IMR-90 (cell line): ENCODE measurements around the gene MRGPRE. TPM values are rescaled to one million over a fixed set of nuclear protein-coding genes. Genes with fewer than 3 reads are reported as not detected.

Source experiments
- ATAC-seq: fragments of 200-7000 bp; cut with Tn5 transposase; 2 replicates; pipeline ENCODE4 v1.9.1; 2020; ENCODE audit warnings: low read depth, mild to moderate bottlenecking, moderate library complexity
- BruUV-seq: library from RNA; stranded (reverse); fragments of 400-500 nt; replicated peaks from 2 replicates; lab custom pipeline; 2021; lab: Mats Ljungman, UMichigan
- CTCF ChIA-PET: fragments of 300-600 bp; formaldehyde crosslinking; extraction: SDS; loops from one replicate; lab custom pipeline; 2021; ENCODE audit warnings: antibody characterized with exemption; lab: Yijun Ruan, JAX
- POLR2A ChIA-PET: fragments of 300-600 bp; sonication (Branson Sonifier 250); formaldehyde crosslinking; loops from one replicate; lab custom pipeline; 2022; ENCODE audit warnings: antibody characterized with exemption; ENCODE audit not compliant: unreplicated experiment; lab: Charles Lee
- DNase-seq: peaks from one replicate; pipeline ENCODE4 v3.0.0; 2013
- H2AFZ ChIP-seq: replicated peaks from 2 replicates; pipeline ENCODE3; 2013; ENCODE audit warnings: low read length, mild to moderate bottlenecking; ENCODE audit not compliant: poor library complexity
- H2AK5ac ChIP-seq: 2 replicates; pipeline ENCODE4 v1.6.1; 2013; ENCODE audit warnings: low read depth, low read length, inconsistent platforms
- H2AK9ac ChIP-seq: replicated peaks from 2 replicates; pipeline ENCODE3; 2013; ENCODE audit warnings: mild to moderate bottlenecking, low read depth, low read length, moderate library complexity; ENCODE audit not compliant: poor library complexity
- H2BK120ac ChIP-seq: 2 replicates; pipeline ENCODE4 v1.6.1; 2013; ENCODE audit warnings: low read depth, low read length, inconsistent platforms
- H2BK15ac ChIP-seq: 3 replicates; pipeline ENCODE4 v1.6.1; 2013; ENCODE audit warnings: low read depth, low read length, inconsistent platforms
- H2BK20ac ChIP-seq: 2 replicates; pipeline ENCODE4 v1.6.1; 2013; ENCODE audit warnings: low read depth, mild to moderate bottlenecking, inconsistent platforms, low read length, moderate library complexity
- H2BK5ac ChIP-seq: 2 replicates; pipeline ENCODE4 v1.6.1; 2013; ENCODE audit warnings: mild to moderate bottlenecking, low read depth, low read length, inconsistent platforms; ENCODE audit not compliant: poor library complexity, severe bottlenecking
- H3K14ac ChIP-seq: replicated peaks from 2 replicates; pipeline ENCODE4 v1.6.1; 2013; ENCODE audit warnings: low read depth, low read length, inconsistent platforms
- H3K18ac ChIP-seq: 2 replicates; pipeline ENCODE4 v1.6.1; 2013; ENCODE audit warnings: low read depth, low read length, control low read depth
- H3K23ac ChIP-seq: 2 replicates; pipeline ENCODE4 v1.6.1; 2013; ENCODE audit warnings: low read depth, low read length, inconsistent platforms
- H3K27ac ChIP-seq: 2 replicates; pipeline ENCODE4 v1.5.1; 2013; ENCODE audit warnings: mild to moderate bottlenecking, control low read depth, low read length; ENCODE audit not compliant: insufficient read depth
- H3K27me3 ChIP-seq: 2 replicates; pipeline ENCODE4 v1.6.1; 2013; ENCODE audit warnings: low read length; ENCODE audit not compliant: control insufficient read depth, insufficient read depth
- H3K36me3 ChIP-seq: 2 replicates; pipeline ENCODE4 v1.6.1; 2013; ENCODE audit warnings: low read length, mixed read lengths; ENCODE audit not compliant: control insufficient read depth, insufficient read depth
- H3K4ac ChIP-seq: 2 replicates; pipeline ENCODE4 v1.6.1; 2013; ENCODE audit warnings: low read depth, low read length, inconsistent platforms
- H3K4me1 ChIP-seq: 2 replicates; pipeline ENCODE4 v1.6.1; 2013; ENCODE audit warnings: low read length, mixed read lengths; ENCODE audit not compliant: control insufficient read depth, insufficient read depth
- H3K4me2 ChIP-seq: 2 replicates; pipeline ENCODE4 v1.6.1; 2013; ENCODE audit warnings: low read depth, mild to moderate bottlenecking, control low read depth, low read length, moderate library complexity
- H3K4me3 ChIP-seq: 2 replicates; pipeline ENCODE4 v1.5.1; 2013; ENCODE audit warnings: low read depth, mild to moderate bottlenecking, control low read depth, low read length, moderate library complexity; ENCODE audit not compliant: insufficient read depth
- H3K56ac ChIP-seq: 2 replicates; pipeline ENCODE4 v1.6.1; 2013; ENCODE audit warnings: low read length, inconsistent platforms; ENCODE audit not compliant: insufficient read depth; ENCODE audit errors: extremely low read depth
- H3K79me1 ChIP-seq, 2 experiments: 2 replicates each; pipeline ENCODE4 v1.6.1; 2013; ENCODE audit warnings: low read length in 2 of 2, inconsistent platforms in 1 of 2, low read depth in 1 of 2
- H3K9ac ChIP-seq: 2 replicates; pipeline ENCODE4 v1.6.1; 2013; ENCODE audit warnings: low read depth, low read length, control low read depth
- H3K9me1 ChIP-seq: 2 replicates; pipeline ENCODE4 v1.6.1; 2013; ENCODE audit warnings: low read length, inconsistent platforms; ENCODE audit not compliant: insufficient read depth
- H3K9me3 ChIP-seq: 2 replicates; pipeline ENCODE4 v1.6.1; 2013; ENCODE audit warnings: low read length; ENCODE audit not compliant: control insufficient read depth, insufficient read depth
- H4K20me1 ChIP-seq: 2 replicates; pipeline ENCODE4 v1.6.1; 2013; ENCODE audit warnings: low read length, inconsistent platforms; ENCODE audit not compliant: insufficient read depth
- H4K5ac ChIP-seq: 2 replicates; pipeline ENCODE4 v1.6.1; 2013; ENCODE audit warnings: mild to moderate bottlenecking, low read depth, low read length, control low read depth
- H4K8ac ChIP-seq, 2 experiments: 2 replicates each; pipeline ENCODE4 v1.6.1; 2013; ENCODE audit warnings: low read depth in 2 of 2, low read length in 2 of 2, control low read depth in 1 of 2, inconsistent platforms in 1 of 2
- H4K91ac ChIP-seq: 2 replicates; pipeline ENCODE4 v1.6.1; 2013; ENCODE audit warnings: low read depth, low read length, inconsistent platforms; ENCODE audit not compliant: insufficient read depth
- BHLHE40 ChIP-seq: fragments of 150-350 bp; IDR thresholded peaks from 2 replicates; pipeline ENCODE4 v1.6.1; 2016; ENCODE audit warnings: mild to moderate bottlenecking, low read depth, low read length
- CEBPB ChIP-seq: IDR thresholded peaks from 2 replicates; pipeline ENCODE4 v1.6.1; 2012; ENCODE audit warnings: low read depth, low read length, improper control_type of control experiment
- CHD1 ChIP-seq: IDR thresholded peaks from 2 replicates; pipeline ENCODE4 v1.6.1; 2012; ENCODE audit warnings: low read depth, low read length, improper control_type of control experiment
- CTCF ChIP-seq: conservative IDR thresholded peaks from 2 replicates; pipeline ENCODE4 v1.5.1; 2012; ENCODE audit warnings: mild to moderate bottlenecking, low read depth, low read length, improper control_type of control experiment
- FOS ChIP-seq: fragments of 150-350 bp; IDR thresholded peaks from 2 replicates; pipeline ENCODE4 v1.6.1; 2016; ENCODE audit warnings: low read depth, low read length
- MAFK ChIP-seq: IDR thresholded peaks from 2 replicates; pipeline ENCODE4 v1.6.1; 2012; ENCODE audit warnings: low read depth, low read length, improper control_type of control experiment
- MAZ ChIP-seq: IDR thresholded peaks from 2 replicates; pipeline ENCODE4 v1.6.1; 2012; ENCODE audit warnings: low read depth, mild to moderate bottlenecking, low read length, improper control_type of control experiment, moderate library complexity, borderline replicate concordance
- MXI1 ChIP-seq: IDR thresholded peaks from 2 replicates; pipeline ENCODE4 v1.6.1; 2012; ENCODE audit warnings: low read depth, mild to moderate bottlenecking, low read length, moderate library complexity, borderline replicate concordance
- NFE2L2 ChIP-seq: fragments of 150-350 bp; IDR thresholded peaks from 2 replicates; pipeline ENCODE4 v1.6.1; 2016; ENCODE audit warnings: low read depth, mild to moderate bottlenecking, low read length
- POLR2A ChIP-seq: IDR thresholded peaks from 2 replicates; pipeline ENCODE4 v1.6.1; 2012; ENCODE audit warnings: mild to moderate bottlenecking, low read depth, low read length
- RAD21 ChIP-seq: IDR thresholded peaks from 2 replicates; pipeline ENCODE4 v1.6.1; 2012; ENCODE audit warnings: low read length, improper control_type of control experiment
- RCOR1 ChIP-seq: IDR thresholded peaks from 2 replicates; pipeline ENCODE4 v1.6.1; 2012; ENCODE audit warnings: mild to moderate bottlenecking, low read length, improper control_type of control experiment; ENCODE audit not compliant: insufficient replicate concordance
- SMC3 ChIP-seq: fragments of 150-350 bp; IDR thresholded peaks from 2 replicates; pipeline ENCODE4 v1.6.1; 2016; ENCODE audit warnings: low read depth, mild to moderate bottlenecking, antibody characterized with exemption, low read length, moderate library complexity
- USF2 ChIP-seq: fragments of 150-350 bp; IDR thresholded peaks from 2 replicates; pipeline ENCODE4 v1.6.1; 2017; ENCODE audit warnings: mild to moderate bottlenecking, antibody characterized with exemption, low read length, low read depth
- WGBS, 2 experiments: methylation state at CpG; one replicate each; pipeline versions ENCODE4 v1.1.5 to v1.1.7; 2013; ENCODE audit warnings: missing lambda C conversion rate in 2 of 2; ENCODE audit not compliant: insufficient read length in 1 of 2; ENCODE audit errors: extremely low coverage in 2 of 2; 5-methylcytosine and 5-hydroxymethylcytosine counted together
- dilution Hi-C: fragments of 300-500 bp; cut with HindIII; formaldehyde crosslinking; loops from one replicate; pipeline ENCODE4 v1.14.3; 2018; ENCODE audit warnings: low sequenced_read_pairs; ENCODE audit not compliant: unreplicated experiment
- in situ Hi-C: fragments of 300-500 bp; cut with MboI; formaldehyde crosslinking; loops from 3 replicates; pipeline ENCODE4 v1.14.3; 2019; ENCODE audit warnings: low sequenced_read_pairs, inconsistent platforms, mixed read lengths
- intact Hi-C: fragments of 100-400 bp; cut with micrococcal nuclease; formaldehyde crosslinking; loops from 2 replicates; pipeline ENCODE4 v1.10.0; 2022
- polyA plus RNA-seq, 3 experiments: library from polyadenylated mRNA; depleted of rRNA; stranded (reverse); fragments of >200 nt; gene quantifications; 2 replicates each; pipeline ENCODE4 v1.2.3, GENCODE V29; 2012; ENCODE audit warnings: low replicate concordance in 1 of 3
- total RNA-seq: library from RNA; depleted of rRNA; stranded (reverse); fragments of >200 nt; gene quantifications from 2 replicates; pipeline ENCODE4 v1.2.3, GENCODE V29; 2012
- TF ChIP-seq, protein P1 (sequence below): fragments of 150-350 bp; IDR thresholded peaks from 2 replicates; pipeline ENCODE4 v1.6.1; 2016; ENCODE audit warnings: low read depth, mild to moderate bottlenecking, low read length, moderate library complexity, borderline replicate concordance

Gene MRGPRE
- total and polyA plus RNA-seq, 2 of the 4 experiments (the other 2 are of a cell fraction) = not detected

DNA sequence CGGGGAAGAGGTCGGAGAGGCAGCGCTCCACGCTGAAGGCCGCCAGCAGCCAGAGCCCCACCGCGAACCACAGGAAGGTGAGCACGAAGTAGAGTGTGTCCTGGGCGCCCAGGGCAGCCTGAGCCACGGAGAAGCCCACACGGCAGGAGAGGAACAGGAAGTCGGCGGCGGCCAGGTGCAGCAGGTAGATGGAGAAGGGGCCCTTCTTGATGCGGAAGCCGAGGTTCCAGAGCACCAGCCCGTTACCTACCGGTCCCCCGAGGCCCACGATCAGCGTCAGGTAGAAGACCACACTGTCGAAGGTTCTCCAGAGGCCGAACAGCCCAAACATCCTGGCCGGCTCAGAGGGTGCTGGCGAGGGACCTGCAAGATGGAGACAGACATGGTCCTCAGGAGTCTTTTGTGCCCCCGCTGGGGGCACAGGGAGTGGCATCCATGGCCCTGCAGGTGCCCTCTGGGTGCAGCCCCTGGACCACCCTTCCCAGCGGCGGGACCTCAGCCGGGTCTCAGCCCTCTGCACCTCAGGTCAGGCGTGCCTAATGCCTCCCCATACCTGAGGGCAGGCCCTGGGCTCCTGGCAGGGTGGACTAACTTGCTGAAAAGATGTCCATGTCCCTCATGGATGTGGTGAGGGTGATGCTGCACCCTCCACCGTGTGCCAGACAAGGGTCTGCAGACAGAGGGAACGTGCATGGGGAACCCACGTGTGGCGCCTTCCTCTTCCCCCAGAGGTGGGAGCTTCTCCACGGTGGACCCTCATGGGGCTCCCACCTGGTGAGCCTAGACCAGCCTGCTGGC, 13.5 kb downstream of the MRGPRE start, which contains the start of gene MRGPRG:
Gene MRGPRG, minus strand, starts transcription at position 331 of the 798 bp plus-strand sequence. Its CDS starts 0 bp downstream, at position 331.
- no peak within 1 kb of the TSS for H3K23ac ChIP-seq
- no peak within 1 kb of the TSS for H4K8ac ChIP-seq
- H2BK120ac ChIP-seq = no peak within 1 kb of the TSS
- H2BK15ac ChIP-seq = no peak within 1 kb of the TSS
- CTCF ChIA-PET = no interaction called here
- H2AK5ac ChIP-seq = no peak within 1 kb of the TSS
- BruUV-seq = no TSS peak
- no peak within 1 kb of the TSS for H2AK9ac ChIP-seq
- no peaks in the 10 kb centered on the region for H3K79me1 ChIP-seq
- H3K9me3 ChIP-seq = no peaks in the 10 kb centered on the region
- WGBS, 2 experiments = 85% methylated on average over 18 of the region's 35 CpGs; no CpG with 5 or more reads in 1 of the 2 experiments
- ATAC-seq = no peak
- H4K20me1 ChIP-seq = no peaks in the 10 kb centered on the region
- dilution Hi-C loops = no loop called here
- no peak within 1 kb of the TSS for H3K4me2 ChIP-seq
- no peak within 1 kb of the TSS for H4K91ac ChIP-seq
- intact Hi-C loops = loop anchor here (5.0 kb wide), 1 partner anchor 166 kb away; no protein-coding TSS in a partner anchor
- POLR2A ChIA-PET = no interaction called here
- H3K14ac ChIP-seq = no peak within 1 kb of the TSS
- H3K27ac ChIP-seq = no peak within 1 kb of the TSS
- no peak within 1 kb of the TSS for H4K5ac ChIP-seq
- H3K9me1 ChIP-seq = no peaks in the 10 kb centered on the region
- no peak within 1 kb of the TSS for H2BK20ac ChIP-seq
- H3K4me3 ChIP-seq = no peak within 1 kb of the TSS
- H3K4me1 ChIP-seq = no peaks in the 10 kb centered on the region
- no peak within 1 kb of the TSS for H3K18ac ChIP-seq
- H3K36me3 ChIP-seq = no peaks in the 10 kb centered on the region
- peaks cover 72% of the 10 kb centered on the region for H3K27me3 ChIP-seq
- H2AFZ ChIP-seq = peak within 1 kb of the TSS; percentile 2
- DNase-seq = no peak
- H3K56ac ChIP-seq = no peak within 1 kb of the TSS
- H2BK5ac ChIP-seq = no peak within 1 kb of the TSS
- in situ Hi-C loops = no loop called here
- H3K9ac ChIP-seq = no peak within 1 kb of the TSS
- H3K4ac ChIP-seq = no peak within 1 kb of the TSS
- TF ChIP-seq CEBPB (no peak), BHLHE40 (no peak), MAZ (no peak), RCOR1 (no peak), MAFK (no peak), FOS (no peak), RAD21 (no peak), USF2 (no peak), CTCF (no peak), MXI1 (no peak), CHD1 (no peak), NFE2L2 (no peak), POLR2A (no peak), SMC3 (no peak)
- TF ChIP-seq, protein P1, sequence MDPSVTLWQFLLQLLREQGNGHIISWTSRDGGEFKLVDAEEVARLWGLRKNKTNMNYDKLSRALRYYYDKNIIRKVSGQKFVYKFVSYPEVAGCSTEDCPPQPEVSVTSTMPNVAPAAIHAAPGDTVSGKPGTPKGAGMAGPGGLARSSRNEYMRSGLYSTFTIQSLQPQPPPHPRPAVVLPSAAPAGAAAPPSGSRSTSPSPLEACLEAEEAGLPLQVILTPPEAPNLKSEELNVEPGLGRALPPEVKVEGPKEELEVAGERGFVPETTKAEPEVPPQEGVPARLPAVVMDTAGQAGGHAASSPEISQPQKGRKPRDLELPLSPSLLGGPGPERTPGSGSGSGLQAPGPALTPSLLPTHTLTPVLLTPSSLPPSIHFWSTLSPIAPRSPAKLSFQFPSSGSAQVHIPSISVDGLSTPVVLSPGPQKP = no peak
